Hepatocyte (in vitro differentiated cells): ENCODE measurements around the gene PACS1.

Experiments
- EZH2 ChIP-seq: fragments of 200-600 bp; sonication (generic); IDR thresholded peaks from 2 replicates; pipeline ENCODE4 v1.6.1; 2016; ENCODE audit warnings: antibody characterized with exemption, mild to moderate bottlenecking, borderline replicate concordance
- EZH2phosphoT487 ChIP-seq: fragments of 200-600 bp; sonication (generic); IDR thresholded peaks from one replicate; pipeline ENCODE4 v1.6.1; 2018; ENCODE audit warnings: antibody characterized with exemption, mild to moderate bottlenecking, low read depth, moderate library complexity; ENCODE audit not compliant: unreplicated experiment, severe bottlenecking
- TF ChIP-seq, protein P1 (sequence below): fragments of 200-600 bp; sonication (generic); IDR thresholded peaks from 2 replicates; pipeline ENCODE4 v1.5.1; 2016; ENCODE audit warnings: antibody characterized with exemption, mild to moderate bottlenecking; ENCODE audit not compliant: poor library complexity

DNA sequence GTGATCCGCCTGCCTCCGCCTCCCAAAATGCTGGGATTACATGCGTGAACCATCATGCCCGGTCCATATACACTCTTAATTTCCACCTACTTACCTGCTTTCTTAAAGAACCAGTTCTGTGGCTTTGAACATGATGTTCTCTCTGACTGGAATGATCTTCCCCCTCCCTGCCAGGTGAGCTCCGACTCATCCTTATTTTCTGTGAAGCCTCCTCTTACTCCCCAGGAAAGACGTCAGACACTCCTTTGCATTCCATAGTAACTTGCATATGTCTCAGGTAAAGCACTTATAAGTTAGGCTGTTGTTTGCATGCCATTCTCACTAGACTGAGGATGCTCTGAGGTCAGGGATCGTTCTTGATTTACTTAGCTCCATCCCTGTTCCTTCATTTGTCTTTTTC, 106.6 kb downstream of the PACS1 start:
- TF ChIP-seq, protein P1, sequence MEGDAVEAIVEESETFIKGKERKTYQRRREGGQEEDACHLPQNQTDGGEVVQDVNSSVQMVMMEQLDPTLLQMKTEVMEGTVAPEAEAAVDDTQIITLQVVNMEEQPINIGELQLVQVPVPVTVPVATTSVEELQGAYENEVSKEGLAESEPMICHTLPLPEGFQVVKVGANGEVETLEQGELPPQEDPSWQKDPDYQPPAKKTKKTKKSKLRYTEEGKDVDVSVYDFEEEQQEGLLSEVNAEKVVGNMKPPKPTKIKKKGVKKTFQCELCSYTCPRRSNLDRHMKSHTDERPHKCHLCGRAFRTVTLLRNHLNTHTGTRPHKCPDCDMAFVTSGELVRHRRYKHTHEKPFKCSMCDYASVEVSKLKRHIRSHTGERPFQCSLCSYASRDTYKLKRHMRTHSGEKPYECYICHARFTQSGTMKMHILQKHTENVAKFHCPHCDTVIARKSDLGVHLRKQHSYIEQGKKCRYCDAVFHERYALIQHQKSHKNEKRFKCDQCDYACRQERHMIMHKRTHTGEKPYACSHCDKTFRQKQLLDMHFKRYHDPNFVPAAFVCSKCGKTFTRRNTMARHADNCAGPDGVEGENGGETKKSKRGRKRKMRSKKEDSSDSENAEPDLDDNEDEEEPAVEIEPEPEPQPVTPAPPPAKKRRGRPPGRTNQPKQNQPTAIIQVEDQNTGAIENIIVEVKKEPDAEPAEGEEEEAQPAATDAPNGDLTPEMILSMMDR = no peak
- TF ChIP-seq EZH2phosphoT487 (no peak), EZH2 (no peak)
